Vagina (tissue), 2 donors: ENCODE results near the gene GABRE. TPM values are rescaled to one million over a fixed set of nuclear protein-coding genes. Genes with fewer than 3 reads are reported as not detected.
A peak's percentile ranks its signal among the peaks of the same experiment; 100 is the strongest.
"Not testable (repeated sequence)": the region's sequence is repeated elsewhere in the genome, so short reads cannot be mapped to it uniquely, and the experiment has no call there.

ENCODE experiments used
- DNase-seq, 2 donors: peaks; one replicate each; pipeline ENCODE4 v3.0.0-alpha.2; 2017; ENCODE audit errors: extremely low spot score in 2 of 2
- H3K27ac ChIP-seq: fragments of 200-600 bp; sonication (generic); one replicate; pipeline ENCODE4 v1.5.1; 2019
- H3K27me3 ChIP-seq: fragments of 200-600 bp; sonication (generic); one replicate; pipeline ENCODE4 v1.5.1; 2019
- H3K36me3 ChIP-seq, 2 donors: fragments of 200-600 bp; sonication (generic); one replicate each; pipeline ENCODE4 v1.5.1; 2017 to 2019
- H3K4me1 ChIP-seq: fragments of 200-600 bp; sonication (generic); one replicate; pipeline ENCODE4 v1.5.1; 2019
- H3K4me3 ChIP-seq, 2 donors: fragments of 200-600 bp; sonication (generic); 1 replicate in 1 of 2; 2 replicates in 1 of 2; pipeline ENCODE4 v1.5.1; 2016 to 2019
- H3K9me3 ChIP-seq: fragments of 200-600 bp; sonication (generic); one replicate; pipeline ENCODE4 v1.5.1; 2019
- CTCF ChIP-seq, 3 experiments: fragments of 450-650 bp in 2 of 3; fragments of 200-600 bp in 1 of 3; sonication (generic) in 1 of 3; IDR thresholded peaks; one replicate each; pipeline ENCODE4 v1.5.1; 2017 to 2019; ENCODE audit warnings: antibody characterized with exemption in 3 of 3, mild to moderate bottlenecking in 2 of 3, moderate library complexity in 2 of 3
- POLR2A ChIP-seq, 2 donors: fragments of 450-650 bp; IDR thresholded peaks; one replicate each; pipeline ENCODE4 v1.6.1; 2017; ENCODE audit warnings: antibody characterized with exemption in 2 of 2, mild to moderate bottlenecking in 2 of 2, moderate library complexity in 2 of 2
- POLR2AphosphoS5 ChIP-seq, 2 donors: sonication (generic); formaldehyde crosslinking; IDR thresholded peaks; one replicate each; pipeline ENCODE4 v1.9.0; 2017; ENCODE audit warnings: antibody characterized with exemption in 2 of 2, mild to moderate bottlenecking in 2 of 2, low read depth in 1 of 2; ENCODE audit not compliant: insufficient read depth in 1 of 2
- intact Hi-C: fragments of 100-400 bp; cut with DNase I; formaldehyde crosslinking; loops from one replicate; pipeline ENCODE4 v1.15.1; 2023
- total RNA-seq: library from RNA; depleted of rRNA; stranded (reverse); fragments of >200 nt; gene quantifications from one replicate; pipeline ENCODE4 v1.2.3, GENCODE V29; 2016

The GABRE gene
- total RNA-seq, 1 donor from 2014 or later, result 176 TPM

GRCh38 chrX:151920101-151920500 is 54.4 kb downstream of the GABRE start:
- no peak for TF ChIP-seq CTCF (IDR thresholded peaks at IDR 0.05)
- no peak for TF ChIP-seq POLR2A (IDR thresholded peaks at IDR 0.05)
- no peak for TF ChIP-seq POLR2AphosphoS5 (IDR thresholded peaks at IDR 0.05; ENCODE audit: insufficient read depth in 1 of 2, low read depth in 1 of 2)
- DNase-seq, result no peak
- intact Hi-C loops, result no loop called here
- H3K27me3 ChIP-seq, result no peaks in the 10 kb centered on the region
- no peaks in the 10 kb centered on the region for H3K4me1 ChIP-seq
- no peaks in the 10 kb centered on the region for H3K36me3 ChIP-seq
- no peaks in the 10 kb centered on the region for H3K9me3 ChIP-seq
- no peak overlapping the region for H3K4me3 ChIP-seq
- no peak overlapping the region for H3K27ac ChIP-seq

DNA sequence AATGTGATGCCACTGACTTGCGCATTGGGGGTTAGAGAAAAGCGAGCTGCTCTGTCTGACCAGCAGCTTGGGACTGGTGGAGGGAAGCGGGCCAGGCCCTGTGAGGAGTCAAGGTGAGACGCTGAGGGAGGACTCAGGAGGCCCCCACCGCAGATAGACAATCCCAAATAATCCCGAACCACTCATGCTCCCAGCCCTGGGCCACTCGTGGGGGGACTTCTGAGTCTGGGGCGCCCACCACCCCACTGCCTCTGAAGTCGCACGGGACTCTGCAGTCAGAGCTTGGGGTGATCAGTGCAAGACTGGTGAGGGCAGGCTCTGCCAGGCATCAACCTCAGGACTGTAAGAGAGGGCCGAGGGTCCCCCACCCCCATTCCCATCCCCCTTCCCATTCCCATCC is 54.9 kb downstream of the GABRE start:
- TF ChIP-seq POLR2AphosphoS5 (IDR thresholded peaks at IDR 0.05; ENCODE audit: insufficient read depth in 1 of 2, low read depth in 1 of 2) (no peak), CTCF (IDR thresholded peaks at IDR 0.05) (no peak), POLR2A (IDR thresholded peaks at IDR 0.05) (no peak)
- DNase-seq, result no peak
- Histone ChIP-seq H3K9me3 (no peaks in the 10 kb centered on the region), H3K4me1 (no peaks in the 10 kb centered on the region), H3K27ac (no peak overlapping the region), H3K36me3 (no peaks in the 10 kb centered on the region), H3K27me3 (no peaks in the 10 kb centered on the region), H3K4me3 (no peak overlapping the region)
- intact Hi-C loops, result no loop called here

DNA sequence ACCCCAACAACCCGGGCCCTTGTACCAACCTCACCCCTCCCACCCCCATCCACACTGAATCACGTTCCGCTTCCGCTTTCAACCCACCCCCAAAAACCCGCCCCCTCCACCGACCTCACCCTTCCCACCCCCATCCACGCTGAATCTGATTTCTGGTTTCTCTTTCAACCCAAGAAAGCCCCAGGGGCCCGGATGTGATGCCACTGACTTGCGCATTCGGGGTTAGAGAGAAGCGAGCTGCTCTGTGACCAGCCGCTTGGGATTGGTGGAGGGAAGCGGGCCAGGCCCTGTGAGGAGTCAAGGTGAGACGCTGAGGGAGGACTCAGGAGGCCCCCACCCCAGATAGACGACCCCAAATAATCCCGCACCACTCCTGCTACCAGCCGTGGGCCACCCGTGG is 55.7 kb downstream of the GABRE start:
- H3K4me3 ChIP-seq, H3K4me1 ChIP-seq, intact Hi-C loops, H3K27ac ChIP-seq, H3K9me3 ChIP-seq, H3K27me3 ChIP-seq, H3K36me3 ChIP-seq, DNase-seq: not testable (repeated sequence)

- Histone ChIP-seq H3K27ac (no peak within 1 kb of the TSS), H3K36me3 (no peaks in the 10 kb centered on the region), H3K4me1 (no peaks in the 10 kb centered on the region), H3K9me3 (no peaks in the 10 kb centered on the region), H3K4me3 (no peak within 1 kb of the TSS), H3K27me3 (no peaks in the 10 kb centered on the region)
- no peak for DNase-seq
- intact Hi-C loops, result no loop called here
- TF ChIP-seq CTCF (IDR thresholded peaks at IDR 0.05), result no peak
- TF ChIP-seq POLR2A (IDR thresholded peaks at IDR 0.05), result no peak
Observed at GRCh38 chrX:151912780-151913179, 61.7 kb downstream of the GABRE start, which contains the start of gene MAGEA4. Gene MAGEA4, plus strand, starts transcription at chrX:151912889. Its CDS starts 10,776 bp downstream, at chrX:151923665.

- no peak overlapping the region for H3K4me3 ChIP-seq
- intact Hi-C loops, result no loop called here
- H3K36me3 ChIP-seq, result no peaks in the 10 kb centered on the region
- TF ChIP-seq POLR2AphosphoS5 (IDR thresholded peaks at IDR 0.05; ENCODE audit: insufficient read depth in 1 of 2, low read depth in 1 of 2) (no peak), CTCF (IDR thresholded peaks at IDR 0.05) (no peak), POLR2A (IDR thresholded peaks at IDR 0.05) (no peak)
- H3K9me3 ChIP-seq, result no peaks in the 10 kb centered on the region
- H3K27ac ChIP-seq, result no peak overlapping the region
- DNase-seq, result peak in 1 of 2 donors; percentile 94
- H3K27me3 ChIP-seq, result no peaks in the 10 kb centered on the region
- H3K4me1 ChIP-seq, result no peaks in the 10 kb centered on the region
Observed at GRCh38 chrX:151912221-151912620, 62.3 kb downstream of the GABRE start.

DNA sequence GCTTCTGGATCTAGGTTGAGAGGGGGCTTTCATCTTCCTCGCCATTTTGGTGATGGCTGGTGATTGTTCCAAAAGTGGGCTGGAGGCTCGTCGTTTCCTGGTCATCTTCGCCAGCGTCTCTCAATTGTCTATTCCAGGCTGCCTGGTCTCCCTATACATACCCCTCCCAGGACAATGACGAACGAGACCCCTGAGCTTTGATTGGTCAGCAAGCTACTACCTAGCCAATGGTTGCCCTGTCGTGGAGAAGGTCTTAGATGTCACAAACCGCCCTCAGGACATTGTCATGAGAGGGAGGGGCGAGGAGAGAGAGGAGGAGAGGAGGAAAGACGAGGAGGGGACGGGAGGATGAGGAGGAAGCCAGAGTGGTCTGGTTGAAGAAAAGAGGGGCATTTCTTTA is 69.5 kb downstream of the GABRE start:
- Histone ChIP-seq H3K36me3 (no peaks in the 10 kb centered on the region), H3K27ac (no peak overlapping the region), H3K27me3 (no peaks in the 10 kb centered on the region), H3K4me1 (no peaks in the 10 kb centered on the region), H3K9me3 (no peaks in the 10 kb centered on the region), H3K4me3 (no peak overlapping the region)
- intact Hi-C loops, result no loop called here
- DNase-seq, result no peak
- TF ChIP-seq POLR2A (IDR thresholded peaks at IDR 0.05) (no peak), CTCF (IDR thresholded peaks at IDR 0.05) (no peak), POLR2AphosphoS5 (IDR thresholded peaks at IDR 0.05; ENCODE audit: insufficient read depth in 1 of 2, low read depth in 1 of 2) (no peak)
